K562 (cell line): ENCODE data around the gene CXXC1. TPM values are rescaled to one million over a fixed set of nuclear protein-coding genes. Genes with fewer than 3 reads are reported as not detected.

Experiments
- ELF4 ChIP-seq: fragments of 450-650 bp; formaldehyde crosslinking; IDR thresholded peaks from 2 replicates; pipeline ENCODE4 v1.4.0; 2022; ENCODE audit warnings: missing genetic modification characterization
- FOXJ3 ChIP-seq: sonication (generic); formaldehyde crosslinking; IDR thresholded peaks from 2 replicates; pipeline ENCODE4 v1.4.0; 2020; ENCODE audit warnings: mild to moderate bottlenecking, missing genetic modification reagents
- HEY1 ChIP-seq: fragments of 250-450 bp; sonication (Bioruptor Pico); IDR thresholded peaks from 2 replicates; pipeline ENCODE4 v1.5.0; 2020; ENCODE audit warnings: mild to moderate bottlenecking, moderate library complexity, borderline replicate concordance
- KLF16 ChIP-seq: IDR thresholded peaks from 2 replicates; pipeline ENCODE4 v1.6.1; 2016; ENCODE audit warnings: antibody characterized with exemption
- POLR2AphosphoS2 ChIP-seq: IDR thresholded peaks from 2 replicates; pipeline ENCODE4 v1.6.1; 2012; ENCODE audit warnings: low read length, improper control_type of control experiment
- TAL1 ChIP-seq: fragments of 450-650 bp; IDR thresholded peaks from 2 replicates; pipeline ENCODE4 v1.6.1; 2016; ENCODE audit warnings: mild to moderate bottlenecking
- ZNF212 ChIP-seq: fragments of 450-650 bp; formaldehyde crosslinking; IDR thresholded peaks from 2 replicates; pipeline ENCODE4 v1.4.0; 2020; ENCODE audit warnings: mild to moderate bottlenecking
- ZNF311 ChIP-seq: fragments of 250-450 bp; sonication (Bioruptor Pico); IDR thresholded peaks from 2 replicates; pipeline ENCODE4 v1.4.0; 2020; ENCODE audit warnings: mild to moderate bottlenecking, moderate library complexity
- ZNF431 ChIP-seq: sonication (generic); formaldehyde crosslinking; IDR thresholded peaks from 2 replicates; pipeline ENCODE4 v1.8.0; 2022; ENCODE audit warnings: mild to moderate bottlenecking, missing genetic modification reagents
- polyA plus RNA-seq, 8 experiments: library from polyadenylated mRNA; depleted of rRNA in 4 of 8; stranded (reverse) in 5 of 8; unstranded in 3 of 8; fragments of >200 nt; fragmentation: Nextera tagmentation in 2 of 8; fragmentation: Illumina TruSeq in 1 of 8; extraction: Ambion mirVana in 2 of 8; extraction: Trizol in 1 of 8; gene quantifications; 2 replicates each; pipeline versions ENCODE4 v1.2.1 to v1.2.3, GENCODE V29; 2011 to 2014; ENCODE audit warnings: inconsistent platforms in 1 of 8, missing spikeins in 1 of 8
- total RNA-seq, 7 experiments: library from RNA; depleted of rRNA in 6 of 7; stranded (reverse); fragments of >200 nt in 6 of 7; fragmentation: Illumina TruSeq in 2 of 7; extraction: Trizol in 2 of 7; gene quantifications; 2 replicates each; pipeline versions ENCODE4 v1.2.1 to v1.2.3, GENCODE V29; 2011 to 2021; ENCODE audit warnings: low replicate concordance in 1 of 7
- TF ChIP-seq, protein P1 (sequence below): fragments of 450-650 bp; IDR thresholded peaks from 2 replicates; pipeline ENCODE4 v1.6.1; 2016; ENCODE audit warnings: mild to moderate bottlenecking, moderate library complexity
- TF ChIP-seq, protein P2 (sequence below): sonication (generic); formaldehyde crosslinking; IDR thresholded peaks from 2 replicates; pipeline ENCODE4 v1.8.1; 2023; ENCODE audit warnings: mild to moderate bottlenecking, missing genetic modification reagents
- TF ChIP-seq, protein P3 (sequence below): fragments of 250-450 bp; sonication (Bioruptor Pico); IDR thresholded peaks from 2 replicates; pipeline ENCODE4 v1.5.0; 2022; ENCODE audit warnings: mild to moderate bottlenecking

CXXC1 gene
- total and polyA plus RNA-seq, 9 of the 15 experiments (the other 6 are each of a cell fraction or from before 2014, with no cell fraction given) = 3.4 to 81.0 (median 34.1) TPM

DNA sequence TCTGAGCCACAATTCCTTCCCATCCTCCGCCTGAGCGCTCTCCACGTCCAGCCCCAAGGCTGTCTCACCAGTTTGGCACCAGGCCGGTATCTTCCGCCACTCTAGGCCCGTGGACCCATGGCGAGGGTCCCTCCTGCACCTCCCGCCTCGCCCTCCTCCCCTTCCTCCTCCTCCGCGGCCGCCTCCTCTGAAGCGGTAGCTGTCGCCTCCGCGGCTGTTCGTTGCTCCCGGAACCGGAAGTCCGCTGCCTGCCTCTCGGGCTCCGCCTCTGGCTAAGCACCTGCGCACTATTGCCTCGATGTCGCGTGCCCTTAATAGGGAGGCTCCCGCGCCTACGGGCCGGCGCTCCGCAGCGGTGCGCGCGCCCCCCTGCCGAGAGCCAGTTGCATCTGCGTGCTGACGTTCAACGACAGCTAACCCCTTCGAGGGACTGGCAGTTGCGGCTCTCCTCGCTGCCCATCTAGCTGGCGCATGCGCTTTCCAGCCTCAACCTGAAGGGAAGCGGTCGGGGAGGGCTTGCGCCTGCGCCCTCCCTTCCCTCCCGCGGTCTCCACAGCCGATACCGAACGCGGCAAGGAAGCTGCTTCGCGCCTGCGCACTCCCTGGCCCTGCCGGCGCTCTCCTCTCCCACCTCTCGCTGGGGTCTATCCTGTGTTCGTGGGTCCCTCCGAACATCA lies 6.1 kb downstream of the CXXC1 start, which contains the start of gene MBD1 (continued):
- TF ChIP-seq, protein P1, sequence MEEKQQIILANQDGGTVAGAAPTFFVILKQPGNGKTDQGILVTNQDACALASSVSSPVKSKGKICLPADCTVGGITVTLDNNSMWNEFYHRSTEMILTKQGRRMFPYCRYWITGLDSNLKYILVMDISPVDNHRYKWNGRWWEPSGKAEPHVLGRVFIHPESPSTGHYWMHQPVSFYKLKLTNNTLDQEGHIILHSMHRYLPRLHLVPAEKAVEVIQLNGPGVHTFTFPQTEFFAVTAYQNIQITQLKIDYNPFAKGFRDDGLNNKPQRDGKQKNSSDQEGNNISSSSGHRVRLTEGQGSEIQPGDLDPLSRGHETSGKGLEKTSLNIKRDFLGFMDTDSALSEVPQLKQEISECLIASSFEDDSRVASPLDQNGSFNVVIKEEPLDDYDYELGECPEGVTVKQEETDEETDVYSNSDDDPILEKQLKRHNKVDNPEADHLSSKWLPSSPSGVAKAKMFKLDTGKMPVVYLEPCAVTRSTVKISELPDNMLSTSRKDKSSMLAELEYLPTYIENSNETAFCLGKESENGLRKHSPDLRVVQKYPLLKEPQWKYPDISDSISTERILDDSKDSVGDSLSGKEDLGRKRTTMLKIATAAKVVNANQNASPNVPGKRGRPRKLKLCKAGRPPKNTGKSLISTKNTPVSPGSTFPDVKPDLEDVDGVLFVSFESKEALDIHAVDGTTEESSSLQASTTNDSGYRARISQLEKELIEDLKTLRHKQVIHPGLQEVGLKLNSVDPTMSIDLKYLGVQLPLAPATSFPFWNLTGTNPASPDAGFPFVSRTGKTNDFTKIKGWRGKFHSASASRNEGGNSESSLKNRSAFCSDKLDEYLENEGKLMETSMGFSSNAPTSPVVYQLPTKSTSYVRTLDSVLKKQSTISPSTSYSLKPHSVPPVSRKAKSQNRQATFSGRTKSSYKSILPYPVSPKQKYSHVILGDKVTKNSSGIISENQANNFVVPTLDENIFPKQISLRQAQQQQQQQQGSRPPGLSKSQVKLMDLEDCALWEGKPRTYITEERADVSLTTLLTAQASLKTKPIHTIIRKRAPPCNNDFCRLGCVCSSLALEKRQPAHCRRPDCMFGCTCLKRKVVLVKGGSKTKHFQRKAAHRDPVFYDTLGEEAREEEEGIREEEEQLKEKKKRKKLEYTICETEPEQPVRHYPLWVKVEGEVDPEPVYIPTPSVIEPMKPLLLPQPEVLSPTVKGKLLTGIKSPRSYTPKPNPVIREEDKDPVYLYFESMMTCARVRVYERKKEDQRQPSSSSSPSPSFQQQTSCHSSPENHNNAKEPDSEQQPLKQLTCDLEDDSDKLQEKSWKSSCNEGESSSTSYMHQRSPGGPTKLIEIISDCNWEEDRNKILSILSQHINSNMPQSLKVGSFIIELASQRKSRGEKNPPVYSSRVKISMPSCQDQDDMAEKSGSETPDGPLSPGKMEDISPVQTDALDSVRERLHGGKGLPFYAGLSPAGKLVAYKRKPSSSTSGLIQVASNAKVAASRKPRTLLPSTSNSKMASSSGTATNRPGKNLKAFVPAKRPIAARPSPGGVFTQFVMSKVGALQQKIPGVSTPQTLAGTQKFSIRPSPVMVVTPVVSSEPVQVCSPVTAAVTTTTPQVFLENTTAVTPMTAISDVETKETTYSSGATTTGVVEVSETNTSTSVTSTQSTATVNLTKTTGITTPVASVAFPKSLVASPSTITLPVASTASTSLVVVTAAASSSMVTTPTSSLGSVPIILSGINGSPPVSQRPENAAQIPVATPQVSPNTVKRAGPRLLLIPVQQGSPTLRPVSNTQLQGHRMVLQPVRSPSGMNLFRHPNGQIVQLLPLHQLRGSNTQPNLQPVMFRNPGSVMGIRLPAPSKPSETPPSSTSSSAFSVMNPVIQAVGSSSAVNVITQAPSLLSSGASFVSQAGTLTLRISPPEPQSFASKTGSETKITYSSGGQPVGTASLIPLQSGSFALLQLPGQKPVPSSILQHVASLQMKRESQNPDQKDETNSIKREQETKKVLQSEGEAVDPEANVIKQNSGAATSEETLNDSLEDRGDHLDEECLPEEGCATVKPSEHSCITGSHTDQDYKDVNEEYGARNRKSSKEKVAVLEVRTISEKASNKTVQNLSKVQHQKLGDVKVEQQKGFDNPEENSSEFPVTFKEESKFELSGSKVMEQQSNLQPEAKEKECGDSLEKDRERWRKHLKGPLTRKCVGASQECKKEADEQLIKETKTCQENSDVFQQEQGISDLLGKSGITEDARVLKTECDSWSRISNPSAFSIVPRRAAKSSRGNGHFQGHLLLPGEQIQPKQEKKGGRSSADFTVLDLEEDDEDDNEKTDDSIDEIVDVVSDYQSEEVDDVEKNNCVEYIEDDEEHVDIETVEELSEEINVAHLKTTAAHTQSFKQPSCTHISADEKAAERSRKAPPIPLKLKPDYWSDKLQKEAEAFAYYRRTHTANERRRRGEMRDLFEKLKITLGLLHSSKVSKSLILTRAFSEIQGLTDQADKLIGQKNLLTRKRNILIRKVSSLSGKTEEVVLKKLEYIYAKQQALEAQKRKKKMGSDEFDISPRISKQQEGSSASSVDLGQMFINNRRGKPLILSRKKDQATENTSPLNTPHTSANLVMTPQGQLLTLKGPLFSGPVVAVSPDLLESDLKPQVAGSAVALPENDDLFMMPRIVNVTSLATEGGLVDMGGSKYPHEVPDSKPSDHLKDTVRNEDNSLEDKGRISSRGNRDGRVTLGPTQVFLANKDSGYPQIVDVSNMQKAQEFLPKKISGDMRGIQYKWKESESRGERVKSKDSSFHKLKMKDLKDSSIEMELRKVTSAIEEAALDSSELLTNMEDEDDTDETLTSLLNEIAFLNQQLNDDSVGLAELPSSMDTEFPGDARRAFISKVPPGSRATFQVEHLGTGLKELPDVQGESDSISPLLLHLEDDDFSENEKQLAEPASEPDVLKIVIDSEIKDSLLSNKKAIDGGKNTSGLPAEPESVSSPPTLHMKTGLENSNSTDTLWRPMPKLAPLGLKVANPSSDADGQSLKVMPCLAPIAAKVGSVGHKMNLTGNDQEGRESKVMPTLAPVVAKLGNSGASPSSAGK = peak; percentile 91
- TF ChIP-seq, protein P2, sequence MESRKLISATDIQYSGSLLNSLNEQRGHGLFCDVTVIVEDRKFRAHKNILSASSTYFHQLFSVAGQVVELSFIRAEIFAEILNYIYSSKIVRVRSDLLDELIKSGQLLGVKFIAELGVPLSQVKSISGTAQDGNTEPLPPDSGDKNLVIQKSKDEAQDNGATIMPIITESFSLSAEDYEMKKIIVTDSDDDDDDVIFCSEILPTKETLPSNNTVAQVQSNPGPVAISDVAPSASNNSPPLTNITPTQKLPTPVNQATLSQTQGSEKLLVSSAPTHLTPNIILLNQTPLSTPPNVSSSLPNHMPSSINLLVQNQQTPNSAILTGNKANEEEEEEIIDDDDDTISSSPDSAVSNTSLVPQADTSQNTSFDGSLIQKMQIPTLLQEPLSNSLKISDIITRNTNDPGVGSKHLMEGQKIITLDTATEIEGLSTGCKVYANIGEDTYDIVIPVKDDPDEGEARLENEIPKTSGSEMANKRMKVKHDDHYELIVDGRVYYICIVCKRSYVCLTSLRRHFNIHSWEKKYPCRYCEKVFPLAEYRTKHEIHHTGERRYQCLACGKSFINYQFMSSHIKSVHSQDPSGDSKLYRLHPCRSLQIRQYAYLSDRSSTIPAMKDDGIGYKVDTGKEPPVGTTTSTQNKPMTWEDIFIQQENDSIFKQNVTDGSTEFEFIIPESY (CRISPR knock-in tag) = no peak
- TF ChIP-seq POLR2AphosphoS2 (no peak), ZNF431 (CRISPR knock-in tag) (no peak), ZNF311 (CRISPR knock-in tag) (no peak), FOXJ3 (CRISPR knock-in tag) (no peak), ZNF212 (CRISPR knock-in tag) (no peak), HEY1 (CRISPR knock-in tag) (no peak), KLF16 (no peak), TAL1 (no peak), ELF4 (CRISPR knock-in tag) (no peak)
- TF ChIP-seq, protein P3, sequence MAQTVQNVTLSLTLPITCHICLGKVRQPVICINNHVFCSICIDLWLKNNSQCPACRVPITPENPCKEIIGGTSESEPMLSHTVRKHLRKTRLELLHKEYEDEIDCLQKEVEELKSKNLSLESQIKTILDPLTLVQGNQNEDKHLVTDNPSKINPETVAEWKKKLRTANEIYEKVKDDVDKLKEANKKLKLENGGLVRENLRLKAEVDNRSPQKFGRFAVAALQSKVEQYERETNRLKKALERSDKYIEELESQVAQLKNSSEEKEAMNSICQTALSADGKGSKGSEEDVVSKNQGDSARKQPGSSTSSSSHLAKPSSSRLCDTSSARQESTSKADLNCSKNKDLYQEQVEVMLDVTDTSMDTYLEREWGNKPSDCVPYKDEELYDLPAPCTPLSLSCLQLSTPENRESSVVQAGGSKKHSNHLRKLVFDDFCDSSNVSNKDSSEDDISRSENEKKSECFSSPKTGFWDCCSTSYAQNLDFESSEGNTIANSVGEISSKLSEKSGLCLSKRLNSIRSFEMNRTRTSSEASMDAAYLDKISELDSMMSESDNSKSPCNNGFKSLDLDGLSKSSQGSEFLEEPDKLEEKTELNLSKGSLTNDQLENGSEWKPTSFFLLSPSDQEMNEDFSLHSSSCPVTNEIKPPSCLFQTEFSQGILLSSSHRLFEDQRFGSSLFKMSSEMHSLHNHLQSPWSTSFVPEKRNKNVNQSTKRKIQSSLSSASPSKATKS (CRISPR knock-in tag) = no peak
